Measurements from ENCODE around the gene PRKCQ. TPM values are rescaled to one million over a fixed set of nuclear protein-coding genes. Genes with fewer than 3 reads are reported as not detected.
"Not testable (repeated sequence)": the region's sequence is repeated elsewhere in the genome, so short reads cannot be mapped to it uniquely, and the experiment has no call there.

Gene PRKCQ
- total RNA-seq, 2 donors from 2014 or later = 0.33 to 6.0 TPM

- TF ChIP-seq CTCF (IDR thresholded peaks at IDR 0.05) = peak in 5 of 7 experiments; percentile 16 to 29 (median 23)
- TF ChIP-seq POLR2A (IDR thresholded peaks at IDR 0.05) = no peak
- Histone ChIP-seq H3K27me3 (no peaks in the 10 kb centered on the region), H3K9me3 (no peaks in the 10 kb centered on the region), H3K36me3 (replicated peaks in 1 of 2; ENCODE audit: insufficient read depth in 1 of 2, low read depth in 2 of 2) (no peaks in the 10 kb centered on the region), H3K4me1 (no peaks in the 10 kb centered on the region), H3K27ac (no peak overlapping the region), H3K4me3 (no peak overlapping the region)
- DNase-seq = peak in 2 of 4 donors; percentile 17 to 38
- 44 to 46% methylated on average over 12 of the region's 12 CpGs for WGBS, 2 donors
- no peak for ATAC-seq
- intact Hi-C loops (cut with DNase I) = no loop called here
Measured at GRCh38 chr10:6445671-6446316, 134.3 kb downstream of the PRKCQ start.

GRCh38 chr10:6439875-6440274 is 140.2 kb downstream of the PRKCQ start:
- not testable (repeated sequence) for H3K9me3 ChIP-seq, H3K27me3 ChIP-seq
- WGBS, 2 donors = 84 to 95% methylated on average over 4 of the region's 4 CpGs

DNA sequence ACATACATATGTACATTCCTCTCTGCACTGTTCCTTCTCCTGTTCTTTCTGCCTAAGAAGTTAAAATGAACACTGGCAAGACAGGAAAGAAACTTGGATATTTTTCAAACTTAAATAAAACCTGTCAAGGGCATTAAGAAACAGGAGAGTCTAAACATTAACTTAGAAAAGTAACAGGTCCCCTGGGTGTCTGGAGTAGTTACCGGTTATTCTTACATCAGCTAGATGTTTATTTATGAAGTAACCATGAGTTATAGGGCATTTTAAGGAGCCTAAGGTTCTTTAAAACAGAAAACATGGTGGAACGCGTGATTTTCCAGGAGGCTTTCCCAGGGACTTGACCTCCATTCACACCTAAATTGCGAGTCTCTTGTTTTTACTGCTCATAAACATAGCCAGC is 148.2 kb downstream of the PRKCQ start:
- Histone ChIP-seq H3K4me1 (peaks cover 10% of the 10 kb centered on the region), H3K27me3 (no peaks in the 10 kb centered on the region), H3K9me3 (no peaks in the 10 kb centered on the region), H3K36me3 (replicated peaks in 1 of 2; ENCODE audit: insufficient read depth in 1 of 2, low read depth in 2 of 2) (peaks cover 0 to 2% of the 10 kb centered on the region in 2 donors), H3K27ac (no peak overlapping the region), H3K4me3 (no peak overlapping the region)
- intact Hi-C loops (cut with DNase I) = no loop called here
- 34 to 46% methylated on average over 4 of the region's 4 CpGs for WGBS, 2 donors
- TF ChIP-seq CTCF (IDR thresholded peaks at IDR 0.05) = no peak
- TF ChIP-seq POLR2A (IDR thresholded peaks at IDR 0.05) = no peak
- ATAC-seq = no peak
- no peak for DNase-seq

More at GRCh38 chr10:6439875-6440274, 140.2 kb downstream of the PRKCQ start:
- H3K4me1 ChIP-seq; ATAC-seq; DNase-seq; H3K4me3 ChIP-seq; H3K27ac ChIP-seq; H3K36me3 ChIP-seq (replicated peaks in 1 of 2; ENCODE audit: insufficient read depth in 1 of 2, low read depth in 2 of 2); intact Hi-C loops (cut with DNase I): not testable (repeated sequence)

DNA sequence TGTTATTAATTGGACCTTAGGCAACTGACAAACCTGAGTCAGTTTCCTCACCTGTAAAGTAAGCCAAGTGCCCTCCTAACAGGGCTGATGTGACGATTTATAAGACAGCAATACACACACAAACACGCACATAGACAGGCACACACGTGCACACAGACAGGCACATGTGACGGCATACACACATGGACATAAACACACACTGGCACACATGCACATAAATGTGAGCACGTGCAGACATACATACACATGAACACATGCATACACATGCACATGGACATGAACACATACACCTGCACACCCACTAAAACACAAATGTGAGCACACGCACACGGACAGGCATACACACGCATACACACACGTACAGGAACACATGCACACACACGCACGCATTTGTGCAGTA is 148.9 kb downstream of the PRKCQ start:
- no peaks in the 10 kb centered on the region for H3K9me3 ChIP-seq
- no peak overlapping the region for H3K27ac ChIP-seq
- H3K4me3 ChIP-seq = no peak overlapping the region
- no peak for TF ChIP-seq CTCF (IDR thresholded peaks at IDR 0.05)
- TF ChIP-seq POLR2A (IDR thresholded peaks at IDR 0.05) = no peak
- no peak for ATAC-seq
- 91 to 92% methylated on average over 11 of the region's 11 CpGs for WGBS, 2 donors
- intact Hi-C loops (cut with DNase I) = no loop called here
- H3K4me1 ChIP-seq = peaks cover 10% of the 10 kb centered on the region
- H3K27me3 ChIP-seq = no peaks in the 10 kb centered on the region
- peaks cover 0 to 2% of the 10 kb centered on the region in 2 donors for H3K36me3 ChIP-seq (replicated peaks in 1 of 2; ENCODE audit: insufficient read depth in 1 of 2, low read depth in 2 of 2)
- no peak for DNase-seq

GRCh38 chr10:6430423-6430980 is 149.6 kb downstream of the PRKCQ start:
- intact Hi-C loops (cut with DNase I) = no loop called here
- Histone ChIP-seq H3K27me3 (no peaks in the 10 kb centered on the region), H3K27ac (no peak overlapping the region), H3K36me3 (replicated peaks in 1 of 2; ENCODE audit: insufficient read depth in 1 of 2, low read depth in 2 of 2) (peaks cover 0 to 2% of the 10 kb centered on the region in 2 donors), H3K4me3 (no peak overlapping the region), H3K9me3 (no peaks in the 10 kb centered on the region), H3K4me1 (peaks cover 10% of the 10 kb centered on the region)
- ATAC-seq (no peak), DNase-seq (no peak)
- TF ChIP-seq POLR2A (IDR thresholded peaks at IDR 0.05) = no peak
- TF ChIP-seq CTCF (IDR thresholded peaks at IDR 0.05) = no peak
- WGBS, 2 donors = 90 to 96% methylated on average over 17 to 21 of the region's 21 CpGs

All from body of pancreas (tissue), 4 donors.